ENCODE data around the gene PNPLA7. TPM values are rescaled to one million over a fixed set of nuclear protein-coding genes. Genes with fewer than 3 reads are reported as not detected.

Gene PNPLA7
- total and polyA plus RNA-seq, 10 of the 15 experiments (the other 5 are each of a cell fraction or from before 2014, with no cell fraction given), result 0.04 to 0.85 (median 0.19) TPM; not detected in 1

DNA sequence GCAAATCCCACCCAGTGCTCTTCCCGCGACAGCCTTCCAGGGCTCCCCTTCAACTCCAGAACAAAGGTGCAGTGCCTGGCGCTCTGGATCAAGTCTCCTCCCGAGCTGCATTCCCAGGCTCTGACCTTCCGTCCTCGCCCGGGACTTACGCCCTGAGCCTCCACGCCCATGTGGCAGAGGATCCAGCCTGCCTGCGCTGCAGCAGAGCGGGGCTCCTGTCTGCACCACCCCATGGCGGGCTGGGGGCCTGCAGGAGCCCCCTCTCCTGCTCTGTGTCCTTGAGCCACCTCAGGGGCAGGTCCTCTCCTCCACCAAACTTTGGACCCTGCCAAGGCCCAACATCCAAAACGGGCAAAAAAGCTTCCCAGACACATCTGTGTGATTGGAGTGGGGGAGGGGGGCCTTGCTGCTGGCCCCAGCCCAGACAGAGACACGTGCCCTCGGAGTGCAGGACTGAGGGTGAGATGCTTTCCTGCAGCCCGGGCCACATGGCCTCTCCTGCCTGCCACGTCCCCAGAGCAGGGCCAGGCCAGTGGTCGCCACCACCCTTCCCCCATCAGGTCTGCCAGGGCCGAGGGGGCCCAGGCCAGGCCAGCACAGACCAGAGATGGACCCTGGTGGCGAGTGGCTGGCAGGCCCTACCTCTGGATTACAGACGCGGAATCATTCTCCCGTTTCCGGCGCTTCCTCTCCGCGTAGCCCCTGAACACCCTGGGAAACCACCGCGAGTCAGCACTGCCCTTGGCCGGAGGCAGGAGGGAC, 95.4 kb downstream of the PNPLA7 start:
- no peaks in the 10 kb centered on the region for H3K9me3 ChIP-seq (replicated peaks; ENCODE audit: control insufficient read depth, insufficient read depth, low read length)
- RAD21 ChIA-PET (ENCODE audit: unreplicated experiment), result no interaction called here
- POLR2A ChIA-PET, result interaction anchor here (0.6 kb wide), 1 partner anchor 215 kb away, joined by 4 read pairs; no protein-coding TSS in a partner anchor
- peak overlapping the region; percentile 78 for H3K4me3 ChIP-seq
- H3K4me1 ChIP-seq (ENCODE audit: control insufficient read depth, insufficient read depth, low read length), result peaks cover 18% of the 10 kb centered on the region
- peak overlapping the region; percentile 58; the same call in 1 of the 2 replicates for H3K27ac ChIP-seq (ENCODE audit: control insufficient read depth, insufficient read depth)
- SMC1A ChIA-PET (ENCODE audit: uncharacterized antibody, unreplicated experiment), result no interaction called here
- no TSS peak for BruUV-seq (replicated peaks)
- intact Hi-C loops (cut with micrococcal nuclease; ENCODE audit: unreplicated experiment), result no loop called here
- no peaks in the 10 kb centered on the region for H4K20me1 ChIP-seq (ENCODE audit: control insufficient read depth, insufficient read depth)
- H3K79me2 ChIP-seq (ENCODE audit: control insufficient read depth, insufficient read depth, low read length), result peaks cover 9% of the 10 kb centered on the region
- in situ Hi-C loops (cut with MboI), result no loop called here
- no peak for TF ChIP-seq SMC3 (IDR thresholded peaks at IDR 0.05; ENCODE audit: borderline replicate concordance, low read length)
- TF ChIP-seq BRCA1 (IDR thresholded peaks at IDR 0.05; ENCODE audit: low read depth, low read length), result no peak
- TF ChIP-seq HDGF (IDR thresholded peaks at IDR 0.05), result 0 out of 2 replicates have a peak, but pooled peaks have one; percentile 58
- TF ChIP-seq NBN (IDR thresholded peaks at IDR 0.05), result 0 out of 2 replicates have a peak, but pooled peaks have one; percentile 28
- TF ChIP-seq KLF5 (IDR thresholded peaks at IDR 0.05; ENCODE audit: partially characterized antibody), result no peak
- TF ChIP-seq GABPA (IDR thresholded peaks at IDR 0.05; ENCODE audit: low read depth), result no peak
- TF ChIP-seq, protein P1, sequence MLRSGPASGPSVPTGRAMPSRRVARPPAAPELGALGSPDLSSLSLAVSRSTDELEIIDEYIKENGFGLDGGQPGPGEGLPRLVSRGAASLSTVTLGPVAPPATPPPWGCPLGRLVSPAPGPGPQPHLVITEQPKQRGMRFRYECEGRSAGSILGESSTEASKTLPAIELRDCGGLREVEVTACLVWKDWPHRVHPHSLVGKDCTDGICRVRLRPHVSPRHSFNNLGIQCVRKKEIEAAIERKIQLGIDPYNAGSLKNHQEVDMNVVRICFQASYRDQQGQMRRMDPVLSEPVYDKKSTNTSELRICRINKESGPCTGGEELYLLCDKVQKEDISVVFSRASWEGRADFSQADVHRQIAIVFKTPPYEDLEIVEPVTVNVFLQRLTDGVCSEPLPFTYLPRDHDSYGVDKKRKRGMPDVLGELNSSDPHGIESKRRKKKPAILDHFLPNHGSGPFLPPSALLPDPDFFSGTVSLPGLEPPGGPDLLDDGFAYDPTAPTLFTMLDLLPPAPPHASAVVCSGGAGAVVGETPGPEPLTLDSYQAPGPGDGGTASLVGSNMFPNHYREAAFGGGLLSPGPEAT (IDR thresholded peaks at IDR 0.05; ENCODE audit: low read depth), result no peak
- TF ChIP-seq, protein P2, sequence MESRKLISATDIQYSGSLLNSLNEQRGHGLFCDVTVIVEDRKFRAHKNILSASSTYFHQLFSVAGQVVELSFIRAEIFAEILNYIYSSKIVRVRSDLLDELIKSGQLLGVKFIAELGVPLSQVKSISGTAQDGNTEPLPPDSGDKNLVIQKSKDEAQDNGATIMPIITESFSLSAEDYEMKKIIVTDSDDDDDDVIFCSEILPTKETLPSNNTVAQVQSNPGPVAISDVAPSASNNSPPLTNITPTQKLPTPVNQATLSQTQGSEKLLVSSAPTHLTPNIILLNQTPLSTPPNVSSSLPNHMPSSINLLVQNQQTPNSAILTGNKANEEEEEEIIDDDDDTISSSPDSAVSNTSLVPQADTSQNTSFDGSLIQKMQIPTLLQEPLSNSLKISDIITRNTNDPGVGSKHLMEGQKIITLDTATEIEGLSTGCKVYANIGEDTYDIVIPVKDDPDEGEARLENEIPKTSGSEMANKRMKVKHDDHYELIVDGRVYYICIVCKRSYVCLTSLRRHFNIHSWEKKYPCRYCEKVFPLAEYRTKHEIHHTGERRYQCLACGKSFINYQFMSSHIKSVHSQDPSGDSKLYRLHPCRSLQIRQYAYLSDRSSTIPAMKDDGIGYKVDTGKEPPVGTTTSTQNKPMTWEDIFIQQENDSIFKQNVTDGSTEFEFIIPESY (IDR thresholded peaks at IDR 0.05), result no peak
- TF ChIP-seq GATAD2B (conservative IDR thresholded peaks at IDR 0.05; ENCODE audit: low read depth), result peak; percentile 56; the same call in 1 of the 2 replicates
- TF ChIP-seq SMAD5 (IDR thresholded peaks at IDR 0.05; ENCODE audit: low read depth), result no peak
- TF ChIP-seq TCF12 (IDR thresholded peaks at IDR 0.05; ENCODE audit: low read depth, low read length), result no peak
- no peak for TF ChIP-seq E4F1 (IDR thresholded peaks at IDR 0.05; ENCODE audit: borderline replicate concordance, partially characterized antibody)
- 0 out of 2 replicates have a peak, but pooled peaks have one; percentile 22 for TF ChIP-seq LARP7 (IDR thresholded peaks at IDR 0.05)
- TF ChIP-seq NR2F1 (conservative IDR thresholded peaks at IDR 0.05), result no peak
- peak overlapping the region; percentile 72; the same call in 1 of the 2 replicates for H2AFZ ChIP-seq (ENCODE audit: control insufficient read depth, low read depth, low read length)
- H3K4me2 ChIP-seq (ENCODE audit: control insufficient read depth, insufficient read depth), result peak overlapping the region; percentile 97
- no peaks in the 10 kb centered on the region for H3K36me3 ChIP-seq (ENCODE audit: control insufficient read depth in 2 of 2, insufficient read depth in 2 of 2, low read length in 1 of 2)
- CTCF ChIA-PET, result interaction anchor here (0.6 kb wide), 2 partner anchors 83 to 218 kb away, joined by 3 read pairs; no protein-coding TSS in a partner anchor
- 45% methylated on average over 30 of the region's 30 CpGs for WGBS (ENCODE audit: insufficient coverage, insufficient replicate concordance, low lambda C conversion rate, missing lambda C conversion rate)
- FAIRE-seq (no peak), DNase-seq (ENCODE audit: low read depth, low spot score) (no peak), ATAC-seq (no peak)
- H3K9ac ChIP-seq (ENCODE audit: control insufficient read depth, insufficient read depth, low read length), result peak overlapping the region; percentile 64; the same call in 1 of the 2 replicates
- no peaks in the 10 kb centered on the region for H3K27me3 ChIP-seq (replicated peaks in 1 of 2; ENCODE audit: control insufficient read depth in 2 of 2, insufficient read depth in 2 of 2, low read length in 1 of 2)

Data from GM12878 (cell line).